Stimulated activated CD4-positive, alpha-beta T cell treated with anti-CD3 and anti-CD28 coated beads, Interleukin-2, amount 100 ng/mL, for 24 hours (primary cell): ENCODE data around the gene TYMP.

Source experiments
- DNase-seq, 2 donors: peaks; one replicate each; pipeline ENCODE4 v3.0.0-alpha.2; 2020

Gene TYMP

DNA sequence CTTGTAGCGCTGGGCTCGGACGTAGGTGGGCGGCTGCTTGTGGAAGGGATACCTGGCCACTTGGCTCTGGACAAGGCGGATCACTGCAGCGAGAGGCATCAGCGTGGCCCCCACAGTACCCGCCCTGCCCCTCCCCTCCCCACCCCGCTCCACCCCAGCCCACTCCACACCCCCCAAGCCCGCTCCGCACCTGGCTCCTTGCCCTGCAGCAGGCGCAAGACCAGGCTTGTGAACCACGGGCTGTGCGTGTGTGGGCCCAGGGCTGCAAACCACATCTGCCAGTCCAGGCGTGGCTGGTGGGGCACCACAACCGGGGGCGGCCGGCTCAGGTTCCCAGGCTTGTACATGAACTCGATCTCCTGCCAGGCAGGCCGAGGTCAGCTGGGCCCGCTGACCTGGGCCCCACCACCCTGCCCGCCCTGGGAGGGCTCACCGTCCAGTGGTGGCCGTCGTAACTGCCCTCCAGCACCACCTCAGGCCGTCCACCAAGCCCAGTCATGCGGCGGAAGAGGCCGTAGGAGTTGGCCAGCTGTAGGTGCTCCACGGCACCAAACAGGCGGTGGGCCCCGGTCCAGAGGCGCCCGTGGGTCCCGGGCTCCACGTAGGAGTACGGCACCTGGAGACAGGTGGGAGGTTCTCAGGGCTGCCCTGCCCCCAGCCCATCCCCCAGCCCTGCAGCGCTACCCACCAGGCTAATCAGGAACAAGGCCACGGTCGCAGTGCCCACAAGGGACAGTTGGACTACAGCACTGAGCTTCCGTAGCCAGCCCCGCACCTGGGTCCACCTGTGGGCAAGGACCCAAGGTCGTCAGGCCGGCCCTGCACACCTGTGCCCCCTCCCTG is 25.2 kb downstream of the TYMP start:
- DNase-seq = no peak

DNA sequence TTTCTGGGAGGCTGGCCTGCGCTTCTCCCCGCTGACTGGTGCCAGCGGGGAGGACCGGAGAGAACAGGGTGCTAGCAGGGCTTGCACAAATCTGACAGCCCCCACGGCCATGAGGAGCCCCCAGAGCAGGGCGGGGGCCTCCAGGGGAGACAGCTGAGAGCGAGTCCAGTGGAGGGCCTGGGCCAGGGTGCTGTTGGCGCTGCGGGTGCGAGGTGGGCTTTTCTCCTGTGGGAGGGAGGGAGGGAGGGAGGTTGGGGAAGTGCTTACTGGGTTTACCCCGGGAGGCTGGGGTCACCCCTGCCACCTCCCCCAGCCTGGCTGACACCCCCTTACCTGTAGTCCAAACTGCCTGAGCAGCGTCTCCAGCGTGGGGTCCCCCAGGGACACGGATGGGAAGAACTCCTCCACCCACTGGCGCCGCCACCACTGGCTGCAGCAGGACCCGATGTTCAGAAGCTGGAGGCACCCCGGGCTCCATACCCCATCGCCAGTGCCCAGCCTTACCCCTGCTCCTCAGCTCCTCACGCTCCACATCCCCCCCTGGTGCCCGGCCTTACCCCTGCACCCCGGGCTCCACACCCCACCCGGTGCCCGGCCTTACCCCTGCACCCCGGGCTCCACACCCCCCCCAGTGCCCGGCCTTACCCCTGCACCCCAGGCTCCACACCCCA is 26.2 kb downstream of the TYMP start:
- DNase-seq = peak in 1 of 2 donors; percentile 31

- DNase-seq = no peak
These were observed 27.0 kb downstream of the TYMP start for GRCh38 chr22:50502628-50503474.

GRCh38 chr22:50502096-50502495 is 27.7 kb downstream of the TYMP start:
- no peak for DNase-seq

DNA sequence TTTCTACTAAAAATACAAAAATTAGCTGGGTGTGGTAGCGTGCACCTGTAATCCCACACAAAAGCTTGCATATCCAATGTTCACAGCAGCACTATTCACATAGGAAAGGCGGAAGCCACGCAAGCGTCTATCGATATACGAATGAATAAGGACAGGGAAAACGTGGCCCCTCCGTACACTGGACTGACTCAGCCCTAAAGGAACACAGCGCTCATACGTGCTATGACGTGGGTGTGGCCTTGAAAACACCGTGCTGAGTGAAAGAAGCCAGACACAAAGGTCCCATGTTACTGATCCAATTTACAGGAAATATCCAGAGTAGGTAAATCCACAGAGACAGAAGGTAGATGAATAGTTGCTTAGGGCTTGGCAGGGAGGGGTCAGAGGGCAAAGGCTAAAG is 29.4 kb downstream of the TYMP start:
- DNase-seq = no peak

DNA sequence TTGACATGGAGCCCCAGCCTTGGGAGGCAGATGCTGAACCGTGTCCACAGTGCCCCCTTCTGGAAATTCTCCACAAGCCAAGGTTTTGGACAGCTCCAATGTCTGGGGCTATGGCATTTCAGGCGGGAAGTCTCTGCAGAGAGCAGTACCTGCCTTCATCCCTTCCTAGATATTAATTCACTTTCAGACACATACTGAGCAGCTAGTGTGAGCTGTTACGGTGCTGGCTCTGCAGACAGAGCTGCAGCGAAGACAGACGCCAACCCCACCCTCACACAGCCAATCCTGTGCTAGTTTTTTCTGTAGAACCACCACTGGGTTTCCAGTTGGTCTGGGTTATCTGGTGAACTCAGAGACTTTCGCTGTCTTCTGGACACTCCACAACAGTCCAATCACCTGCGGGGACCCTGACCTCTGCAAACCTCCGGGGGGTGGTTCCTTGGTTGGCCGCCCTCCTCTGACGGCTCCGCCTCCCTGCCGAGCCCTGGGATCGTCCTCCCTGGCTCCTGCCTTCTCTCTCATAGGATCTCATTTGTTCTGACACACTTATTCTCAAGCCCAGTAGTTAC is 31.4 kb downstream of the TYMP start:
- DNase-seq = peak; percentile 69 to 73

DNA sequence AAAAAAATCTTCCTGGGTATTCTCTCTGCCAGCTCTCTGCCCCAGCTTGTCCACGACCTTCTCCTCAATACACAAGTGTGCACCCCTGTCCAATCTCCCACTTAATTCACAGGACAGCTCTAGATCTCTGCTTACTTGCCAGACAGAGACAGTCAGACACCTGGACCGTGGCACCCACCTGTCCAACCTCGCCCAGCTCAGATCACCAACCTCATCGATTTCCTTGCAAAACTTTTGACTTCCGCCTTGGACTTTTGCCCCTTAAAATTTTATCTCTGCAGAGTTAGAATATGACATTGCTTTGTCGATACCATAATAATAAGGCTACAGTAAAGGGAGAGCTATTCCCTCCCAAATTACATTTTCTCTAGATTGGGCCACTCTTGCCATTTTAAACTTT is 32.7 kb downstream of the TYMP start:
- DNase-seq = no peak

- DNase-seq = no peak
These were observed 39.1 kb downstream of the TYMP start for GRCh38 chr22:50490531-50491308.

- DNase-seq = no peak
These were observed 40.2 kb downstream of the TYMP start for GRCh38 chr22:50489363-50490243.

GRCh38 chr22:50488886-50489285 is 40.9 kb downstream of the TYMP start:
- no peak for DNase-seq

- no peak for DNase-seq
These were observed 41.7 kb downstream of the TYMP start for GRCh38 chr22:50488006-50488677.

GRCh38 chr22:50487290-50488005 is 42.4 kb downstream of the TYMP start:
- no peak for DNase-seq

GRCh38 chr22:50486561-50487289 is 43.1 kb downstream of the TYMP start, which contains the start of gene MIOX:
MIOX (plus strand) TSS chr22:50486859; CDS start chr22:50486898, 39 bp downstream.
- DNase-seq = no peak

DNA sequence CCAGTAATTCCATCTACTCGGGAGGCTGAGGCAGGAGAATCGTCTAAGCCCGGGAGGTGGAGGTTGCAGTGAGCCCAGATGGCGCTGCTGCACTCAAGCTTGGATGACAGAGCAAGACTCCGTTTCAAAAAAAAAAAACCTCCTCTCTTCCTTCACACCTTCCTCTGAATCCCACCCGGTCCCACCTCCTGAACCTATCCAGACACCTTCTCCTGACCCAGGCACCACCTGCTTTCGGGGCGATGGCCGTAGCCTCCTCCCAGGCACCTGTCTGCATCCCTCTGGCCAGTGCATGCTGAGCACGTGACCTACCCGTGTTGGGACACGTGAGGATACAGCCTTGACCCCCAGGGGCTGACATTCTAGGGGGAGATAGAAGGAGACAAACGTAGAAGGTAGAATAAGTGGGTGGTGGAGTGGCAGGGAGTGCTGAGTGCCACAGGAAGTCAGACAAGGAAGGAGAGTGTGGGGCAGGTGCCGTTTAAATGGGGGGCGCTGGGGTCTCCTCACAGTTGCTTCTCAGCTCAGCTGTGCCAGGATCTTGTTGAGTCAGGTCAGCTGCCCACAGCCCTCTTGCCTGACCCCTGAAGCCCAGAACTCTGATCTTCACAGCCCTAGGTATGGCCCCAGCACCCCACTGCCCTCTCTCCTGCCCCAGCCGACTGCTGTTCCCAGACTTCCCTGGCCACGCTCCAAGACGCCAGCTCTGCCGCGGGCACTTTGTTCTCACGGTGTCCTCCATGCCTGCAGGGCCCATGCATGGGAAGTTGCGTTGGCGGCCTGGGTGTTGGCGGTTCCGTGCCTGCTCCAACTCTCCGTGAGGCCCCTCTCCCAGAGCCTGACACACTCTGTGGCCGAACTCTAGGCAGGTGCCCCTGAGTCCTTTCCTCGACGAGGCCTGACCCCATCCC is 44.3 kb downstream of the TYMP start:
- DNase-seq = no peak

- DNase-seq = no peak
These were observed 45.6 kb downstream of the TYMP start for GRCh38 chr22:50483977-50484853.

- no peak for DNase-seq
These were observed 46.3 kb downstream of the TYMP start for GRCh38 chr22:50483556-50483955.

- DNase-seq = no peak
These were observed 46.7 kb downstream of the TYMP start for GRCh38 chr22:50483106-50483505.
